ENCODE data around the gene LCOR.

DNA sequence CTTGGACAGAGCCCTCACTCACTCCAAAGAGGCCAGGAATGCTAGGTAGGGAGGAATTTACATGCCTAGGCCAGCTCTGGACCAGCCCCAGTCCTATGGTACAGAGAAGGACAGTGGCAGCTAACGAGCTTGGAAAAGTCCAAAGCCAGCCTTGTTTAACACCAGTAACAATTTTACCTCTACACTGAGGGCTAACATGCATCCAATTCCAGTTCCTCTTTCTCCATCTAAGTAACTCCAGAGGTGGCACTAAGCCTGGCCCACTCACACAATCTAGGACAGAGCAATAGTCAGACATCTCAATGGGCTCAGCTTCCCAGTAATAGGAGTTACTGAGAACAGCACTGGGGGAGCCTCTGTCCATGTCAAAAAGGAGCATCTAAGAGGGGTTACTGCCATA is 5.7 kb upstream of the LCOR start:
- TF ChIP-seq POLR2A (IDR thresholded peaks at IDR 0.05), result no peak
- TF ChIP-seq, protein P1, sequence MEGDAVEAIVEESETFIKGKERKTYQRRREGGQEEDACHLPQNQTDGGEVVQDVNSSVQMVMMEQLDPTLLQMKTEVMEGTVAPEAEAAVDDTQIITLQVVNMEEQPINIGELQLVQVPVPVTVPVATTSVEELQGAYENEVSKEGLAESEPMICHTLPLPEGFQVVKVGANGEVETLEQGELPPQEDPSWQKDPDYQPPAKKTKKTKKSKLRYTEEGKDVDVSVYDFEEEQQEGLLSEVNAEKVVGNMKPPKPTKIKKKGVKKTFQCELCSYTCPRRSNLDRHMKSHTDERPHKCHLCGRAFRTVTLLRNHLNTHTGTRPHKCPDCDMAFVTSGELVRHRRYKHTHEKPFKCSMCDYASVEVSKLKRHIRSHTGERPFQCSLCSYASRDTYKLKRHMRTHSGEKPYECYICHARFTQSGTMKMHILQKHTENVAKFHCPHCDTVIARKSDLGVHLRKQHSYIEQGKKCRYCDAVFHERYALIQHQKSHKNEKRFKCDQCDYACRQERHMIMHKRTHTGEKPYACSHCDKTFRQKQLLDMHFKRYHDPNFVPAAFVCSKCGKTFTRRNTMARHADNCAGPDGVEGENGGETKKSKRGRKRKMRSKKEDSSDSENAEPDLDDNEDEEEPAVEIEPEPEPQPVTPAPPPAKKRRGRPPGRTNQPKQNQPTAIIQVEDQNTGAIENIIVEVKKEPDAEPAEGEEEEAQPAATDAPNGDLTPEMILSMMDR (IDR thresholded peaks at IDR 0.05), result no peak
